HT1080 (cell line): ENCODE measurements around the gene GSTA5. TPM values are rescaled to one million over a fixed set of nuclear protein-coding genes. Genes with fewer than 3 reads are reported as not detected.
A peak's percentile ranks its signal among the peaks of the same experiment; 100 is the strongest.
"Not testable (repeated sequence)": the region's sequence is repeated elsewhere in the genome, so short reads cannot be mapped to it uniquely, and the experiment has no call there.

Source experiments
- DNase-seq: peaks from one replicate; pipeline ENCODE4 v3.0.0-alpha.2; 2015; ENCODE audit warnings: low read depth
- total RNA-seq: library from RNA; depleted of rRNA; stranded (reverse); fragments of >200 nt; shearing (Covaris generic); gene quantifications from 2 replicates; pipeline ENCODE4 v1.2.3, GENCODE V29; 2014; rRNA removed

GSTA5 gene
- total RNA-seq, 1 experiment from 2014 or later, result not detected

- not testable (repeated sequence) for DNase-seq
These were observed 46.2 kb downstream of the GSTA5 start for GRCh38 chr6:52794366-52794765.

GRCh38 chr6:52790861-52791260, 49.8 kb downstream of the GSTA5 start:
- no peak for DNase-seq

- DNase-seq, result peak; percentile 1
These were observed 51.0 kb downstream of the GSTA5 start for GRCh38 chr6:52789658-52790057.

- no peak for DNase-seq
These were observed 52.1 kb downstream of the GSTA5 start for GRCh38 chr6:52788478-52788877.

- DNase-seq, result no peak
These were observed 52.7 kb downstream of the GSTA5 start for GRCh38 chr6:52787917-52788316.

GRCh38 chr6:52786249-52786956, 54.2 kb downstream of the GSTA5 start:
- DNase-seq, result no peak

GRCh38 chr6:52782696-52783274, 57.8 kb downstream of the GSTA5 start:
- DNase-seq, result not testable (repeated sequence)

- not testable (repeated sequence) for DNase-seq
These were observed 58.4 kb downstream of the GSTA5 start for GRCh38 chr6:52782209-52782608.

Other genes starting within 250 kb of the GSTA5 start
- 48.9 and 50.5 TPM in 2 replicates for gene TMEM14A, start 169.7 kb downstream of the GSTA5 start, total RNA-seq
- not detected in 2 replicates for gene GSTA2, start 77.3 kb downstream of the GSTA5 start, total RNA-seq
- gene GSTA1, start 37.0 kb downstream of the GSTA5 start, total RNA-seq, result not detected in 2 replicates
- not detected in 2 replicates for gene GSTA3, start 68.9 kb upstream of the GSTA5 start, total RNA-seq
- gene GSTA4, start 154.5 kb upstream of the GSTA5 start, total RNA-seq, result 0.20 TPM in 1 of 2 replicates, not detected in the other
- 13.7 and 17.6 TPM in 2 replicates for gene CILK1, start 221.0 kb upstream of the GSTA5 start, total RNA-seq
- 25.2 and 33.9 TPM in 2 replicates for gene FBXO9, start 224.6 kb upstream of the GSTA5 start, total RNA-seq